ENCODE measurements around the gene PLA2G4A.

PLA2G4A gene

GRCh38 chr1:187032982-187033692 is 204.4 kb downstream of the PLA2G4A start:
- no peak for DNase-seq

GRCh38 chr1:187033693-187034390 is 205.1 kb downstream of the PLA2G4A start:
- no peak for DNase-seq

GRCh38 chr1:187034501-187034900 is 205.8 kb downstream of the PLA2G4A start:
- DNase-seq = no peak

- no peak for DNase-seq
These were observed 209.3 kb downstream of the PLA2G4A start for GRCh38 chr1:187037973-187038553.

All from NCI-H345 (cell line).